NCI-H2227 (cell line): ENCODE results near the gene INSC.
A peak's percentile ranks its signal among the peaks of the same experiment; 100 is the strongest.
"Not testable (repeated sequence)": the region's sequence is repeated elsewhere in the genome, so short reads cannot be mapped to it uniquely, and the experiment has no call there.

Source experiments
- DNase-seq: peaks from one replicate; lab custom pipeline; 2025; ENCODE audit not compliant: unreplicated experiment; lab: John Stamatoyannopoulos, UW

Gene INSC

GRCh38 chr11:15114501-15115475, at the start of gene INSC:
INSC (plus strand) TSS chr11:15114923; CDS start chr11:15149175, 34,252 bp downstream.
- peak; percentile 48 for DNase-seq

- DNase-seq, result not testable (repeated sequence)
These were observed 45.0 kb upstream of the INSC start for GRCh38 chr11:15069751-15070150.

- DNase-seq, result no peak
These were observed 43.0 kb upstream of the INSC start for GRCh38 chr11:15071556-15072255.

- no peak for DNase-seq
These were observed 42.1 kb upstream of the INSC start for GRCh38 chr11:15072551-15073143.

GRCh38 chr11:15073361-15074205, 41.1 kb upstream of the INSC start, which contains the start of gene CALCB:
CALCB (plus strand) TSS chr11:15073593; CDS start chr11:15074719, 1,126 bp downstream.
- peak; percentile 44 for DNase-seq

- peak; percentile 77 for DNase-seq
These were observed 40.2 kb upstream of the INSC start for GRCh38 chr11:15074206-15075161.

GRCh38 chr11:15075162-15075526, 39.6 kb upstream of the INSC start:
- no peak for DNase-seq

GRCh38 chr11:15091175-15091574, 23.5 kb upstream of the INSC start:
- no peak for DNase-seq

- DNase-seq, result no peak
These were observed 23.1 kb upstream of the INSC start for GRCh38 chr11:15091625-15092024.

GRCh38 chr11:15093432-15093831, 21.3 kb upstream of the INSC start:
- DNase-seq, result no peak

- no peak for DNase-seq
These were observed 18.9 kb upstream of the INSC start for GRCh38 chr11:15095736-15096228.

- no peak for DNase-seq
These were observed 17.3 kb upstream of the INSC start for GRCh38 chr11:15097411-15097810.

- DNase-seq, result no peak
These were observed 15.5 kb upstream of the INSC start for GRCh38 chr11:15099267-15099666.

GRCh38 chr11:15101072-15101709, 13.5 kb upstream of the INSC start:
- peak; percentile 83 for DNase-seq

- no peak for DNase-seq
These were observed 10.6 kb upstream of the INSC start for GRCh38 chr11:15104166-15104565.

- DNase-seq, result no peak
These were observed 8.3 kb upstream of the INSC start for GRCh38 chr11:15106201-15106965.

GRCh38 chr11:15107730-15108515, 6.8 kb upstream of the INSC start:
- DNase-seq, result no peak
